GM20000 (cell line): ENCODE data around the gene CEP112.

Experiments
- DNase-seq: peaks from one replicate; pipeline ENCODE4 v3.0.0; 2012; ENCODE audit warnings: low spot score
- CTCF ChIP-seq: IDR thresholded peaks from 2 replicates; pipeline ENCODE4 v1.5.1; 2012; ENCODE audit warnings: mild to moderate bottlenecking, control low read depth; ENCODE audit errors: extremely low read depth, missing control alignments

The CEP112 gene

GRCh38 chr17:65628644-65629036 lies 563.3 kb downstream of the CEP112 start:
- DNase-seq, result no peak

GRCh38 chr17:65627891-65628643 lies 563.9 kb downstream of the CEP112 start:
- no peak for TF ChIP-seq CTCF
- no peak for DNase-seq

More at GRCh38 chr17:65628644-65629036, 563.3 kb downstream of the CEP112 start:
- TF ChIP-seq CTCF, result no peak

GRCh38 chr17:65627108-65627507 lies 564.8 kb downstream of the CEP112 start:
- no peak for DNase-seq
- no peak for TF ChIP-seq CTCF

GRCh38 chr17:65626451-65626850 lies 565.5 kb downstream of the CEP112 start:
- DNase-seq, result no peak
- TF ChIP-seq CTCF, result no peak

GRCh38 chr17:65618516-65618915 lies 573.4 kb downstream of the CEP112 start:
- DNase-seq, result no peak
- TF ChIP-seq CTCF, result no peak

- no peak for DNase-seq
- TF ChIP-seq CTCF, result no peak
Measured at GRCh38 chr17:65617496-65617895, 574.4 kb downstream of the CEP112 start.

- no peak for DNase-seq
- no peak for TF ChIP-seq CTCF
Measured at GRCh38 chr17:65609749-65610148, 582.2 kb downstream of the CEP112 start.
